SK-N-SH (cell line): ENCODE results near the gene TMEM234.

Experiments used
- CHD2 ChIP-seq: fragments of 150-350 bp; IDR thresholded peaks from 2 replicates; pipeline ENCODE4 v1.6.1; 2018; ENCODE audit warnings: low read length; ENCODE audit not compliant: partially characterized antibody
- CTCF ChIP-seq: fragments of 200-600 bp; sonication (generic); IDR thresholded peaks from 2 replicates; pipeline ENCODE4 v1.6.1; 2017; ENCODE audit warnings: antibody characterized with exemption, mild to moderate bottlenecking, moderate library complexity
- ELF1 ChIP-seq: IDR thresholded peaks from 2 replicates; pipeline ENCODE4 v1.4.0; 2012
- EP300 ChIP-seq, 2 experiments: IDR thresholded peaks; 2 replicates each; pipeline versions ENCODE4 v1.4.0 to v1.6.1; 2012; ENCODE audit warnings: borderline replicate concordance in 1 of 2, low read depth in 1 of 2, low read length in 1 of 2
- MEF2A ChIP-seq: IDR thresholded peaks from 2 replicates; pipeline ENCODE4 v1.4.0; 2012; ENCODE audit warnings: low read depth, borderline replicate concordance
- NRF1 ChIP-seq: IDR thresholded peaks from 2 replicates; pipeline ENCODE4 v1.6.1; 2012; ENCODE audit warnings: low read depth, mild to moderate bottlenecking, low read length
- POLR2AphosphoS5 ChIP-seq: IDR thresholded peaks from 2 replicates; pipeline ENCODE4 v1.6.1; 2012; ENCODE audit warnings: low read depth, low read length
- RFX5 ChIP-seq: IDR thresholded peaks from 2 replicates; pipeline ENCODE4 v1.6.1; 2012; ENCODE audit warnings: mild to moderate bottlenecking, improper control_type of control experiment, low read length
- TEAD4 ChIP-seq: IDR thresholded peaks from 2 replicates; pipeline ENCODE4 v1.4.0; 2012; ENCODE audit warnings: mild to moderate bottlenecking, borderline replicate concordance; ENCODE audit not compliant: insufficient read depth
- TF ChIP-seq, protein P1 (sequence below): IDR thresholded peaks from 2 replicates; pipeline ENCODE4; 2012
- TF ChIP-seq, protein P2 (sequence below): IDR thresholded peaks from 2 replicates; pipeline ENCODE4 v1.4.0; 2012; ENCODE audit warnings: low read depth, borderline replicate concordance

DNA sequence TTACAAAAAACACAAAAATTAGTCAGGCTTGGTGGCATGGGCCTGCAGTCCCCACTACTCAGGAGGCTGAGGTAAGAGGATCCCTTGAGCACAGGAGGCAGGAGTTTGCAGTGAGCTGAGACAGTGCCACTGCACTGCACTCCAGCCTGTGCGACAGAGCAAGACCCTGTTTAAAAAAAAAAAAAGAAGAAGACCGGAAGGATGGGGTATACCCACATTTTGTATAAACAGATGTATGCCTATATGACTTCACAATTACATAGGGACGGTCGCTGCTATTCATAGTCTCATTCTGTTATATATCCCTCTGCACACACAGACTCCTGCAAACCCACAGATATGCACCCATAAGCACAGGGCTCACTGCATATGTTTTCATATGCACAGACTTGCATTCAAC is 41.6 kb upstream of the TMEM234 start:
- no peak for TF ChIP-seq EP300 (IDR thresholded peaks at IDR 0.05; ENCODE audit: borderline replicate concordance in 1 of 2, low read depth in 1 of 2, low read length in 1 of 2)
- no peak for TF ChIP-seq CHD2
- no peak for TF ChIP-seq CTCF
- no peak for TF ChIP-seq MEF2A
- no peak for TF ChIP-seq POLR2AphosphoS5
- TF ChIP-seq NRF1: no peak
- no peak for TF ChIP-seq ELF1
- TF ChIP-seq, protein P1, sequence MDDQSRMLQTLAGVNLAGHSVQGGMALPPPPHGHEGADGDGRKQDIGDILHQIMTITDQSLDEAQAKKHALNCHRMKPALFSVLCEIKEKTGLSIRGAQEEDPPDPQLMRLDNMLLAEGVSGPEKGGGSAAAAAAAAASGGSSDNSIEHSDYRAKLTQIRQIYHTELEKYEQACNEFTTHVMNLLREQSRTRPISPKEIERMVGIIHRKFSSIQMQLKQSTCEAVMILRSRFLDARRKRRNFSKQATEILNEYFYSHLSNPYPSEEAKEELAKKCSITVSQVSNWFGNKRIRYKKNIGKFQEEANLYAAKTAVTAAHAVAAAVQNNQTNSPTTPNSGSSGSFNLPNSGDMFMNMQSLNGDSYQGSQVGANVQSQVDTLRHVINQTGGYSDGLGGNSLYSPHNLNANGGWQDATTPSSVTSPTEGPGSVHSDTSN: no peak
- no peak for TF ChIP-seq RFX5
- TF ChIP-seq, protein P2, sequence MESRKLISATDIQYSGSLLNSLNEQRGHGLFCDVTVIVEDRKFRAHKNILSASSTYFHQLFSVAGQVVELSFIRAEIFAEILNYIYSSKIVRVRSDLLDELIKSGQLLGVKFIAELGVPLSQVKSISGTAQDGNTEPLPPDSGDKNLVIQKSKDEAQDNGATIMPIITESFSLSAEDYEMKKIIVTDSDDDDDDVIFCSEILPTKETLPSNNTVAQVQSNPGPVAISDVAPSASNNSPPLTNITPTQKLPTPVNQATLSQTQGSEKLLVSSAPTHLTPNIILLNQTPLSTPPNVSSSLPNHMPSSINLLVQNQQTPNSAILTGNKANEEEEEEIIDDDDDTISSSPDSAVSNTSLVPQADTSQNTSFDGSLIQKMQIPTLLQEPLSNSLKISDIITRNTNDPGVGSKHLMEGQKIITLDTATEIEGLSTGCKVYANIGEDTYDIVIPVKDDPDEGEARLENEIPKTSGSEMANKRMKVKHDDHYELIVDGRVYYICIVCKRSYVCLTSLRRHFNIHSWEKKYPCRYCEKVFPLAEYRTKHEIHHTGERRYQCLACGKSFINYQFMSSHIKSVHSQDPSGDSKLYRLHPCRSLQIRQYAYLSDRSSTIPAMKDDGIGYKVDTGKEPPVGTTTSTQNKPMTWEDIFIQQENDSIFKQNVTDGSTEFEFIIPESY: no peak
- no peak for TF ChIP-seq TEAD4
